ENCODE results near the gene LBX2.
"Not testable (repeated sequence)": the region's sequence is repeated elsewhere in the genome, so short reads cannot be mapped to it uniquely, and the experiment has no call there.

LBX2 gene

GRCh38 chr2:74471332-74472065, 27.9 kb downstream of the LBX2 start:
- H3K36me3 ChIP-seq (ENCODE audit: insufficient read depth, low read length) = no peaks in the 10 kb centered on the region; the same call in 1 of the 2 replicates

GRCh38 chr2:74470742-74471141, 28.7 kb downstream of the LBX2 start:
- not testable (repeated sequence) for H3K4me1 ChIP-seq (ENCODE audit: insufficient read depth, low read length); H3K36me3 ChIP-seq (ENCODE audit: insufficient read depth, low read length); H3K9me3 ChIP-seq (ENCODE audit: control insufficient read depth, insufficient read depth, low read length); H3K9ac ChIP-seq (ENCODE audit: low read depth, low read length)

More at GRCh38 chr2:74471332-74472065, 27.9 kb downstream of the LBX2 start:
- no peaks in the 10 kb centered on the region for H3K4me1 ChIP-seq (ENCODE audit: insufficient read depth, low read length)
- no peaks in the 10 kb centered on the region for H3K9me3 ChIP-seq (ENCODE audit: control insufficient read depth, insufficient read depth, low read length)
- H3K9ac ChIP-seq (ENCODE audit: low read depth, low read length) = peak overlapping the region; percentile 78

GRCh38 chr2:74464406-74464805, 35.0 kb downstream of the LBX2 start:
- peak overlapping the region; percentile 79 for H3K9ac ChIP-seq (ENCODE audit: low read depth, low read length)
- no peaks in the 10 kb centered on the region for H3K36me3 ChIP-seq (ENCODE audit: insufficient read depth, low read length)
- 0 out of 2 replicates have a peak, but pooled peaks cover under 1% of the 10 kb centered on the region for H3K4me1 ChIP-seq (ENCODE audit: insufficient read depth, low read length)
- H3K9me3 ChIP-seq (ENCODE audit: control insufficient read depth, insufficient read depth, low read length) = no peaks in the 10 kb centered on the region

- Histone ChIP-seq H3K4me1 (ENCODE audit: insufficient read depth, low read length) (0 out of 2 replicates have a peak, but pooled peaks cover 3% of the 10 kb centered on the region), H3K9ac (ENCODE audit: low read depth, low read length) (no peak overlapping the region), H3K36me3 (ENCODE audit: insufficient read depth, low read length) (no peaks in the 10 kb centered on the region), H3K9me3 (ENCODE audit: control insufficient read depth, insufficient read depth, low read length) (no peaks in the 10 kb centered on the region)
Observed at GRCh38 chr2:74462786-74463105, 36.7 kb downstream of the LBX2 start.

GRCh38 chr2:74462054-74462785, 37.2 kb downstream of the LBX2 start:
- no peaks in the 10 kb centered on the region for H3K9me3 ChIP-seq (ENCODE audit: control insufficient read depth, insufficient read depth, low read length)
- no peak overlapping the region for H3K9ac ChIP-seq (ENCODE audit: low read depth, low read length)
- H3K4me1 ChIP-seq (ENCODE audit: insufficient read depth, low read length) = 0 out of 2 replicates have a peak, but pooled peaks cover 3% of the 10 kb centered on the region
- H3K36me3 ChIP-seq (ENCODE audit: insufficient read depth, low read length) = no peaks in the 10 kb centered on the region

- Histone ChIP-seq H3K36me3 (ENCODE audit: insufficient read depth, low read length) (no peaks in the 10 kb centered on the region), H3K4me1 (ENCODE audit: insufficient read depth, low read length) (peaks cover 7% of the 10 kb centered on the region), H3K9me3 (ENCODE audit: control insufficient read depth, insufficient read depth, low read length) (no peaks in the 10 kb centered on the region), H3K9ac (ENCODE audit: low read depth, low read length) (no peak overlapping the region)
Observed at GRCh38 chr2:74461187-74462053, 38.0 kb downstream of the LBX2 start.

- H3K9me3 ChIP-seq (ENCODE audit: control insufficient read depth, insufficient read depth, low read length); H3K9ac ChIP-seq (ENCODE audit: low read depth, low read length); H3K36me3 ChIP-seq (ENCODE audit: insufficient read depth, low read length): not testable (repeated sequence)
- peaks cover 11% of the 10 kb centered on the region for H3K4me1 ChIP-seq (ENCODE audit: insufficient read depth, low read length)
Observed at GRCh38 chr2:74460187-74460586, 39.2 kb downstream of the LBX2 start.

GRCh38 chr2:74459503-74460118, 39.8 kb downstream of the LBX2 start:
- H3K9ac ChIP-seq (ENCODE audit: low read depth, low read length); H3K36me3 ChIP-seq (ENCODE audit: insufficient read depth, low read length); H3K9me3 ChIP-seq (ENCODE audit: control insufficient read depth, insufficient read depth, low read length): not testable (repeated sequence)
- H3K4me1 ChIP-seq (ENCODE audit: insufficient read depth, low read length) = peaks cover 11% of the 10 kb centered on the region

- Histone ChIP-seq H3K9me3 (ENCODE audit: control insufficient read depth, insufficient read depth, low read length) (no peaks in the 10 kb centered on the region), H3K4me1 (ENCODE audit: insufficient read depth, low read length) (peaks cover 11% of the 10 kb centered on the region), H3K9ac (ENCODE audit: low read depth, low read length) (peak overlapping the region; percentile 90), H3K36me3 (ENCODE audit: insufficient read depth, low read length) (no peaks in the 10 kb centered on the region)
Observed at GRCh38 chr2:74458938-74459363, 40.5 kb downstream of the LBX2 start.

GRCh38 chr2:74458132-74458937, 41.1 kb downstream of the LBX2 start, which contains the start of gene WBP1:
WBP1 (plus strand) TSS chr2:74458438; CDS start chr2:74458603, 165 bp downstream.
- Histone ChIP-seq H3K36me3 (ENCODE audit: insufficient read depth, low read length) (no peaks in the 10 kb centered on the region), H3K4me1 (ENCODE audit: insufficient read depth, low read length) (peaks cover 11% of the 10 kb centered on the region)

GRCh38 chr2:74457549-74458131, 41.8 kb downstream of the LBX2 start:
- Histone ChIP-seq H3K36me3 (ENCODE audit: insufficient read depth, low read length) (no peaks in the 10 kb centered on the region), H3K4me1 (ENCODE audit: insufficient read depth, low read length) (peaks cover 13% of the 10 kb centered on the region), H3K9me3 (ENCODE audit: control insufficient read depth, insufficient read depth, low read length) (no peaks in the 10 kb centered on the region), H3K9ac (ENCODE audit: low read depth, low read length) (peak overlapping the region; percentile 90)

More at GRCh38 chr2:74458132-74458937, 41.1 kb downstream of the LBX2 start, which contains the start of gene WBP1:
- peak within 1 kb of the TSS; percentile 90 for H3K9ac ChIP-seq (ENCODE audit: low read depth, low read length)
- H3K9me3 ChIP-seq (ENCODE audit: control insufficient read depth, insufficient read depth, low read length) = no peaks in the 10 kb centered on the region

GRCh38 chr2:74457129-74457548, 42.3 kb downstream of the LBX2 start:
- H3K36me3 ChIP-seq (ENCODE audit: insufficient read depth, low read length) = no peaks in the 10 kb centered on the region
- H3K4me1 ChIP-seq (ENCODE audit: insufficient read depth, low read length) = peaks cover 16% of the 10 kb centered on the region
- peak overlapping the region; percentile 66 for H3K9ac ChIP-seq (ENCODE audit: low read depth, low read length)
- H3K9me3 ChIP-seq (ENCODE audit: control insufficient read depth, insufficient read depth, low read length) = no peaks in the 10 kb centered on the region

All from ES-I3 (cell line).